Heart left ventricle (tissue), 16 donors: Measurements from ENCODE around the gene BNIP1. TPM values are rescaled to one million over a fixed set of nuclear protein-coding genes. Genes with fewer than 3 reads are reported as not detected.

ENCODE experiments used
- ATAC-seq, 4 donors: fragments of 200-7000 bp; cut with Tn5 transposase; one replicate each; pipeline ENCODE4 v1.9.1; 2020 to 2022; ENCODE audit warnings: moderate library complexity in 4 of 4, mild to moderate bottlenecking in 3 of 4, moderate number of reproducible peaks in 1 of 4
- DNase-seq, 5 donors: peaks; one replicate each; pipeline ENCODE4 v3.0.0-alpha.2; 2020
- H3K27ac ChIP-seq, 12 donors: fragments of 200-600 bp; sonication (generic) in 4 of 12; one replicate each; pipeline versions ENCODE4 v1.5.0 to v1.8.0; 2016 to 2022; ENCODE audit warnings: mild to moderate bottlenecking in 2 of 12
- H3K27me3 ChIP-seq, 9 donors: fragments of 200-600 bp; sonication (generic) in 2 of 9; one replicate each; pipeline versions ENCODE4 v1.5.1 to v1.8.0; 2016 to 2022; ENCODE audit warnings: mild to moderate bottlenecking in 3 of 9
- H3K36me3 ChIP-seq, 9 donors: fragments of 200-600 bp; sonication (generic) in 2 of 9; one replicate each; pipeline versions ENCODE4 v1.5.0 to v1.8.0; 2018 to 2022; ENCODE audit warnings: mild to moderate bottlenecking in 2 of 9
- H3K4me1 ChIP-seq, 12 donors: fragments of 200-600 bp; sonication (generic) in 4 of 12; one replicate each; pipeline versions ENCODE4 v1.5.0 to v1.8.0; 2016 to 2022; ENCODE audit warnings: mild to moderate bottlenecking in 3 of 12
- H3K4me3 ChIP-seq, 12 donors: fragments of 200-600 bp; sonication (generic) in 4 of 12; one replicate each; pipeline versions ENCODE4 v1.5.0 to v1.8.0; 2017 to 2022; ENCODE audit warnings: mild to moderate bottlenecking in 9 of 12, moderate library complexity in 4 of 12
- H3K9me3 ChIP-seq, 12 donors: fragments of 200-600 bp; sonication (generic) in 4 of 12; one replicate each; pipeline versions ENCODE4 v1.5.0 to v1.8.0; 2016 to 2022; ENCODE audit warnings: mild to moderate bottlenecking in 1 of 12
- POLR2A ChIP-seq, 2 donors: fragments of 450-650 bp; IDR thresholded peaks; one replicate each; pipeline ENCODE4 v1.6.1; 2017; ENCODE audit warnings: antibody characterized with exemption in 2 of 2, mild to moderate bottlenecking in 2 of 2, moderate library complexity in 2 of 2
- WGBS, 4 donors: extraction: QIAGEN DNeasy Blood & Tissue Kit in 2 of 4; methylation state at CpG; one replicate each; pipeline versions ENCODE4 v1.1.5 to v1.1.7; 2013 to 2018; 5-methylcytosine and 5-hydroxymethylcytosine counted together
- intact Hi-C, 10 donors: fragments of 100-400 bp; cut with DNase I; formaldehyde crosslinking; loops; one replicate each; pipeline versions ENCODE4 v1.11.1 to v1.14.2; 2022
- polyA plus RNA-seq, 2 donors: library from polyadenylated mRNA; stranded (reverse); fragments of 200-250 nt; gene quantifications; one replicate each; pipeline ENCODE4 v1.2.3, GENCODE V29; 2013
- total RNA-seq, 9 donors: library from RNA; depleted of rRNA in 2 of 9; stranded (reverse); fragments of >200 nt in 2 of 9; fragmentation: NEBNext Ultra II Directional in 3 of 9; extraction: Animal tissue kit (Norgen Biotek cat#: 25700) in 3 of 9; gene quantifications; one replicate each; pipeline versions ENCODE4 v1.1.0 to v1.2.4, GENCODE V29; 2016 to 2023
- TF ChIP-seq, protein P1 (sequence below), 12 donors: fragments of 200-600 bp; sonication (generic) in 4 of 12; IDR thresholded peaks; one replicate each; pipeline versions ENCODE4 v1.5.0 to v1.8.0; 2018 to 2022; ENCODE audit warnings: antibody characterized with exemption in 12 of 12, mild to moderate bottlenecking in 5 of 12
- donor health status: ischemic (EF 13 %, LVEDD 7.1; RV severe dilation, severe dysfunction).
- donor health status: healthy with polysubstance abuse.
- donor health status: DM: no; HTN: yes; CAD: no.
- donor health status: DM: no; HTN: no; CAD: no.
- donor health status: ischemic (EF 25% LVEDD 6.9; RV normal size, moderate dysfunction).
- donor health status: ischemic (EF 25% LVEDD 5.7; RV mildly dilated, moderate dysfunction).
- donor health status: healthy.
- donor health status: DM: yes; HTN: yes; CAD: no.
- donor health status: ischemic (EF 35%, LVEDD 5.7; RV mildly dilated, moderate dysfunction).
- donor health status: nonischemic (EF 11% LVEDD 7.7; RV severe dilation, severe dysfunction).
- donor health status: DM: yes; HTN: yes; CAD: no.
- donor health status: PGD.
- donor health status: ischemic (EF 29% LVEDD 5.4; RV normal size, mild dysfunction).
- donor health status: nonischemic (EF 23%, LVEDD 6.1; RV moderate dilation, normal function).

BNIP1 gene
- total and polyA plus RNA-seq, 11 donors: 8.0 to 18.3 (median 10.0) TPM

- intact Hi-C loops: loop anchor here in 2 of 10 donors (2.0 to 5.0 kb wide), 2 partner anchors 32 to 184 kb away; no protein-coding TSS in a partner anchor
- peak overlapping the region in 8 of 12 donors; percentile 45 to 79 (median 62) for H3K27ac ChIP-seq
- WGBS, 4 donors: 35 to 51% (median 43%) methylated on average over 20 to 23 of the region's 23 CpGs
- peaks cover 0 to 9% (median 0%) of the 10 kb centered on the region in 9 donors for H3K27me3 ChIP-seq
- H3K4me1 ChIP-seq: peaks cover 0 to 21% (median 5%) of the 10 kb centered on the region in 12 donors
- peaks cover 0 to 16% (median 6%) of the 10 kb centered on the region in 12 donors for H3K9me3 ChIP-seq
- no peak overlapping the region for H3K4me3 ChIP-seq
- no peak for TF ChIP-seq POLR2A (IDR thresholded peaks at IDR 0.05)
- TF ChIP-seq, protein P1, sequence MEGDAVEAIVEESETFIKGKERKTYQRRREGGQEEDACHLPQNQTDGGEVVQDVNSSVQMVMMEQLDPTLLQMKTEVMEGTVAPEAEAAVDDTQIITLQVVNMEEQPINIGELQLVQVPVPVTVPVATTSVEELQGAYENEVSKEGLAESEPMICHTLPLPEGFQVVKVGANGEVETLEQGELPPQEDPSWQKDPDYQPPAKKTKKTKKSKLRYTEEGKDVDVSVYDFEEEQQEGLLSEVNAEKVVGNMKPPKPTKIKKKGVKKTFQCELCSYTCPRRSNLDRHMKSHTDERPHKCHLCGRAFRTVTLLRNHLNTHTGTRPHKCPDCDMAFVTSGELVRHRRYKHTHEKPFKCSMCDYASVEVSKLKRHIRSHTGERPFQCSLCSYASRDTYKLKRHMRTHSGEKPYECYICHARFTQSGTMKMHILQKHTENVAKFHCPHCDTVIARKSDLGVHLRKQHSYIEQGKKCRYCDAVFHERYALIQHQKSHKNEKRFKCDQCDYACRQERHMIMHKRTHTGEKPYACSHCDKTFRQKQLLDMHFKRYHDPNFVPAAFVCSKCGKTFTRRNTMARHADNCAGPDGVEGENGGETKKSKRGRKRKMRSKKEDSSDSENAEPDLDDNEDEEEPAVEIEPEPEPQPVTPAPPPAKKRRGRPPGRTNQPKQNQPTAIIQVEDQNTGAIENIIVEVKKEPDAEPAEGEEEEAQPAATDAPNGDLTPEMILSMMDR (IDR thresholded peaks at IDR 0.05): peak in 2 of 12 donors; percentile 10 to 25
- no peaks in the 10 kb centered on the region for H3K36me3 ChIP-seq
- ATAC-seq: peak; percentile 57 to 87 (median 84)
- peak in 4 of 5 donors; percentile 32 to 73 (median 51) for DNase-seq
Observed at GRCh38 chr5:173196133-173196952, 52.0 kb downstream of the BNIP1 start.

- DNase-seq (peak in 1 of 5 donors; percentile 59), ATAC-seq (peak; percentile 50 to 89 (median 80))
- H3K27ac ChIP-seq: peak overlapping the region in 7 of 12 donors; percentile 27 to 68 (median 51)
- 68 to 72% (median 71%) methylated on average over 9 of the region's 9 CpGs for WGBS, 4 donors
- H3K36me3 ChIP-seq: no peaks in the 10 kb centered on the region
- no peak overlapping the region for H3K4me3 ChIP-seq
- intact Hi-C loops: loop anchor here in 2 of 10 donors (2.0 to 5.0 kb wide), 2 partner anchors 33 to 185 kb away; no protein-coding TSS in a partner anchor
- no peak for TF ChIP-seq POLR2A (IDR thresholded peaks at IDR 0.05)
- TF ChIP-seq, protein P1 (IDR thresholded peaks at IDR 0.05): no peak
- H3K27me3 ChIP-seq: peaks cover 0 to 17% (median 0%) of the 10 kb centered on the region in 9 donors
- H3K9me3 ChIP-seq: peaks cover 0 to 16% (median 6%) of the 10 kb centered on the region in 12 donors
- H3K4me1 ChIP-seq: peaks cover 0 to 21% (median 5%) of the 10 kb centered on the region in 12 donors
Observed at GRCh38 chr5:173197375-173197891, 53.1 kb downstream of the BNIP1 start.

GRCh38 chr5:173198049-173198448 is 53.7 kb downstream of the BNIP1 start:
- no peaks in the 10 kb centered on the region for H3K36me3 ChIP-seq
- H3K4me3 ChIP-seq: no peak overlapping the region
- intact Hi-C loops: loop anchor here in 1 of 10 donors (5.0 kb wide), 1 partner anchor 186 kb away; no protein-coding TSS in a partner anchor
- TF ChIP-seq, protein P1 (IDR thresholded peaks at IDR 0.05): no peak
- no peak for TF ChIP-seq POLR2A (IDR thresholded peaks at IDR 0.05)
- peaks cover 0 to 23% (median 0%) of the 10 kb centered on the region in 9 donors for H3K27me3 ChIP-seq
- 59 to 73% (median 60%) methylated on average over 6 to 7 of the region's 7 CpGs for WGBS, 4 donors
- peaks cover 0 to 16% (median 6%) of the 10 kb centered on the region in 12 donors for H3K9me3 ChIP-seq
- ATAC-seq (peak in 3 of 4 donors; percentile 60 to 65 (median 60)), DNase-seq (peak in 4 of 5 donors; percentile 28 to 57 (median 44))
- peak overlapping the region in 6 of 12 donors; percentile 49 to 68 (median 56) for H3K27ac ChIP-seq
- H3K4me1 ChIP-seq: peaks cover 0 to 21% (median 5%) of the 10 kb centered on the region in 12 donors

DNA sequence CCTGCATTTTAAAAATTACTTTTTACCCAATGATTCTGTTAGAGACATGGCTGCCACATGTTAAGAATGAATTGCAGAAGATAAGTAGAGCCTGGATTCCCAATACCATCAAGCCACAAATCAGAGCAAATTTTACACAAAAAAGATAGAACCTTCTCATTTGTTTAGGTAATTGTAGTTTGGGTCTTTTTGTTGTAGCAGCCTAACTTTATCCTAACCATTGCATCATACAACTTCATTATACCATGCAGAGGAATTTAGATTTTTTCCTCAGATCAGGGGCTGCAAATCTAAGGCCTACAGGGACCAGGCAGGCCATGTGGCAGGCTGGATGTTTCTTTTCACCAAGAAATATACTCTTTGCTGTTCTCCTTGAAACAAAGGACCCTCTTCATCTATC is 56.0 kb downstream of the BNIP1 start:
- Histone ChIP-seq H3K4me1 (peaks cover 0 to 21% (median 5%) of the 10 kb centered on the region in 12 donors), H3K27ac (no peak overlapping the region), H3K36me3 (no peaks in the 10 kb centered on the region), H3K27me3 (peaks cover 0 to 35% (median 0%) of the 10 kb centered on the region in 9 donors), H3K4me3 (no peak overlapping the region), H3K9me3 (peaks cover 0 to 17% (median 6%) of the 10 kb centered on the region in 12 donors)
- TF ChIP-seq, protein P1 (IDR thresholded peaks at IDR 0.05): no peak
- no peak for TF ChIP-seq POLR2A (IDR thresholded peaks at IDR 0.05)
- DNase-seq: no peak
- no peak for ATAC-seq
- intact Hi-C loops: loop anchor here in 1 of 10 donors (10.0 kb wide), 1 partner anchor 496 kb away; no protein-coding TSS in a partner anchor
